HCT116 (cell line): Measurements from ENCODE around the gene CMIP. TPM values are rescaled to one million over a fixed set of nuclear protein-coding genes. Genes with fewer than 3 reads are reported as not detected.
A peak's percentile ranks its signal among the peaks of the same experiment; 100 is the strongest.

Experiments
- ATAC-seq: fragments of 200-7000 bp; cut with Tn5 transposase; 2 replicates; pipeline ENCODE4 v1.9.1; 2020; ENCODE audit warnings: mild to moderate bottlenecking, moderate library complexity
- BruUV-seq: library from RNA; stranded (reverse); fragments of 400-500 nt; replicated peaks from 2 replicates; lab custom pipeline; 2021; lab: Mats Ljungman, UMichigan
- CTCF ChIA-PET: fragments of 300-600 bp; sonication (Branson Sonifier 250); formaldehyde crosslinking; loops from one replicate; lab custom pipeline; 2021; ENCODE audit warnings: antibody characterized with exemption; lab: Charles Lee
- POLR2A ChIA-PET: fragments of 300-600, 350-600 bp; sonication (Branson Sonifier 250); formaldehyde crosslinking; loops from one replicate; lab custom pipeline; 2021; ENCODE audit warnings: antibody characterized with exemption; lab: Charles Lee
- RAD21 ChIA-PET, 2 experiments: fragments of 300-600 bp; sonication (Branson Sonifier 250); formaldehyde crosslinking; loops; one replicate each; lab custom pipeline; 2023; ENCODE audit warnings: low total read pairs in 2 of 2; ENCODE audit not compliant: uncharacterized antibody in 2 of 2, unreplicated experiment in 2 of 2, low non-redundant PET in 1 of 2; lab: Charles Lee
- DNase-seq: peaks from one replicate; pipeline ENCODE4 v3.0.0-alpha.2; 2010; ENCODE audit warnings: low read depth, low spot score
- H2AFZ ChIP-seq: fragments of 200-600 bp; shearing (Covaris generic), sonication (generic); 2 replicates; pipeline ENCODE4 v1.6.1; 2017; ENCODE audit warnings: low read depth, mixed run types, mixed read lengths, antibody characterized with exemption, low read length; ENCODE audit not compliant: poor library complexity, severe bottlenecking
- H3K27ac ChIP-seq: 2 replicates; pipeline ENCODE4 v1.5.1; 2012; ENCODE audit warnings: low read depth, low read length
- H3K27me3 ChIP-seq: fragments of 200-600 bp; sonication (generic); 2 replicates; pipeline ENCODE4 v1.6.1; 2016; ENCODE audit warnings: mixed run types, low read length, mixed read lengths; ENCODE audit not compliant: insufficient read depth
- H3K36me3 ChIP-seq, 2 experiments: fragments of 200-500 bp in 1 of 2; fragments of 200-600 bp in 1 of 2; sonication (Bioruptor generic) in 1 of 2; sonication (generic) in 1 of 2; 2 replicates each; pipeline versions ENCODE4 v1.5.1 to v1.6.1; 2014 to 2016; ENCODE audit warnings: low read length in 2 of 2, inconsistent platforms in 1 of 2, mixed read lengths in 1 of 2, mixed run types in 1 of 2; ENCODE audit not compliant: insufficient read depth in 2 of 2, control insufficient read depth in 1 of 2
- H3K4me1 ChIP-seq, 2 experiments: fragments of 200-600 bp in 1 of 2; sonication (generic) in 1 of 2; 2 replicates each; pipeline versions ENCODE4 v1.5.1 to v1.6.1; 2012 to 2017; ENCODE audit warnings: low read length in 2 of 2, inconsistent platforms in 1 of 2, mild to moderate bottlenecking in 1 of 2, mixed read lengths in 1 of 2, mixed run types in 1 of 2, moderate library complexity in 1 of 2; ENCODE audit not compliant: insufficient read depth in 2 of 2, control insufficient read depth in 1 of 2
- H3K4me2 ChIP-seq: fragments of 200-600 bp; sonication (generic); 2 replicates; pipeline ENCODE4 v1.6.1; 2017; ENCODE audit warnings: mixed run types, low read length, mixed read lengths
- H3K4me3 ChIP-seq, 2 experiments: fragments of 200-600 bp in 1 of 2; sonication (generic) in 1 of 2; replicated peaks in 1 of 2; 2 replicates each; pipeline ENCODE4 v1.5.1; 2011 to 2016; ENCODE audit warnings: low read length in 2 of 2, control low read depth in 1 of 2, low read depth in 1 of 2, mild to moderate bottlenecking in 1 of 2, mixed read lengths in 1 of 2, mixed run types in 1 of 2
- H3K79me2 ChIP-seq: fragments of 200-600 bp; sonication (generic); 2 replicates; pipeline ENCODE4 v1.6.1; 2017; ENCODE audit warnings: mild to moderate bottlenecking, mixed run types, low read length, moderate library complexity, mixed read lengths; ENCODE audit not compliant: insufficient read depth
- H3K9ac ChIP-seq: fragments of 200-600 bp; sonication (generic); 2 replicates; pipeline ENCODE4 v1.6.1; 2016; ENCODE audit warnings: low read length, mixed read lengths
- H3K9me2 ChIP-seq: fragments of 200-600 bp; sonication (generic), shearing (Covaris generic); 2 replicates; pipeline ENCODE4 v1.6.1; 2017; ENCODE audit warnings: mixed run types, mild to moderate bottlenecking, moderate library complexity; ENCODE audit not compliant: insufficient read depth
- H3K9me3 ChIP-seq, 2 experiments: fragments of 200-500 bp in 1 of 2; fragments of 200-600 bp in 1 of 2; sonication (Bioruptor generic) in 1 of 2; sonication (generic) in 1 of 2; 2 replicates each; pipeline ENCODE4 v1.6.1; 2014 to 2017; ENCODE audit warnings: low read length in 2 of 2, mixed read lengths in 2 of 2, inconsistent platforms in 1 of 2, low read depth in 1 of 2, mild to moderate bottlenecking in 1 of 2, mixed run types in 1 of 2, moderate library complexity in 1 of 2; ENCODE audit not compliant: control insufficient read depth in 1 of 2, insufficient read depth in 1 of 2
- H4K20me1 ChIP-seq: fragments of 200-600 bp; sonication (generic), shearing (Covaris generic); 2 replicates; pipeline ENCODE4 v1.6.1; 2017; ENCODE audit warnings: mixed run types, mild to moderate bottlenecking, moderate library complexity; ENCODE audit not compliant: insufficient read depth
- ATF3 ChIP-seq: IDR thresholded peaks from 2 replicates; pipeline ENCODE4 v1.6.1; 2012
- CBX3 ChIP-seq: IDR thresholded peaks from 2 replicates; pipeline ENCODE4 v1.6.1; 2012; ENCODE audit warnings: low read depth
- CTCF ChIP-seq, 3 experiments: fragments of 200-600 bp in 1 of 3; sonication (generic) in 1 of 3; IDR thresholded peaks in 2 of 3; conservative IDR thresholded peaks in 1 of 3; 2 replicates each; pipeline ENCODE4 v1.5.1; 2012 to 2017; ENCODE audit warnings: low read depth in 2 of 3, low read length in 2 of 3, antibody characterized with exemption in 1 of 3, borderline replicate concordance in 1 of 3, control low read depth in 1 of 3, mild to moderate bottlenecking in 1 of 3, mixed read lengths in 1 of 3, mixed run types in 1 of 3, moderate library complexity in 1 of 3; ENCODE audit not compliant: insufficient read depth in 1 of 3
- EGR1 ChIP-seq: IDR thresholded peaks from 2 replicates; pipeline ENCODE4 v1.6.1; 2012; ENCODE audit warnings: low read depth
- ELF1 ChIP-seq: IDR thresholded peaks from 2 replicates; pipeline ENCODE4 v1.6.1; 2012; ENCODE audit warnings: low read depth, borderline replicate concordance
- EZH2phosphoT487 ChIP-seq: fragments of 200-600 bp; IDR thresholded peaks from 2 replicates; pipeline ENCODE4 v1.6.1; 2018; ENCODE audit warnings: antibody characterized with exemption, borderline replicate concordance
- FOSL1 ChIP-seq: IDR thresholded peaks from 2 replicates; pipeline ENCODE4 v1.6.1; 2012; ENCODE audit warnings: low read depth
- JUND ChIP-seq: IDR thresholded peaks from 2 replicates; pipeline ENCODE4 v1.6.1; 2012
- POLR2A ChIP-seq: IDR thresholded peaks from 2 replicates; pipeline ENCODE4 v1.7.0; 2011; ENCODE audit warnings: borderline replicate concordance; ENCODE audit not compliant: insufficient read depth, insufficient read length; ENCODE audit errors: extremely low read depth
- RAD21 ChIP-seq: IDR thresholded peaks from 2 replicates; pipeline ENCODE4 v1.6.1; 2012; ENCODE audit warnings: low read depth, mild to moderate bottlenecking
- REST ChIP-seq: IDR thresholded peaks from 2 replicates; pipeline ENCODE4 v1.6.1; 2012; ENCODE audit warnings: low read depth
- SP1 ChIP-seq: IDR thresholded peaks from 2 replicates; pipeline ENCODE4 v1.6.1; 2012; ENCODE audit warnings: low read depth
- TCF7L2 ChIP-seq: IDR thresholded peaks from 2 replicates; pipeline ENCODE4 v1.7.0; 2011; ENCODE audit warnings: borderline replicate concordance, inconsistent platforms; ENCODE audit not compliant: insufficient read depth, insufficient read length; ENCODE audit errors: extremely low read depth
- YY1 ChIP-seq: IDR thresholded peaks from 2 replicates; pipeline ENCODE4 v1.6.1; 2011; ENCODE audit warnings: low read length, low read depth, moderate library complexity, mild to moderate bottlenecking; ENCODE audit not compliant: insufficient replicate concordance; ENCODE audit errors: extremely low read depth
- ZFX ChIP-seq: fragments of 450-650 bp; IDR thresholded peaks from 2 replicates; pipeline ENCODE4 v1.6.1; 2017
- ZNF274 ChIP-seq: fragments of 200-500 bp; sonication (Bioruptor generic); IDR thresholded peaks from 2 replicates; pipeline ENCODE4 v1.6.1; 2014; ENCODE audit warnings: mild to moderate bottlenecking, low read depth, low read length, inconsistent platforms
- intact Hi-C: fragments of 100-400 bp; cut with micrococcal nuclease; formaldehyde crosslinking; loops from 2 replicates; pipeline ENCODE4 v1.10.0; 2022
- total RNA-seq: library from RNA; stranded (reverse); gene quantifications from one replicate; pipeline ENCODE4 v1.2.1, GENCODE V29; 2021; ENCODE audit not compliant: unreplicated experiment
- TF ChIP-seq, protein P1 (sequence below): IDR thresholded peaks from 2 replicates; pipeline ENCODE4 v1.6.1; 2011; ENCODE audit warnings: mild to moderate bottlenecking, low read length, moderate library complexity; ENCODE audit not compliant: insufficient replicate concordance; ENCODE audit errors: extremely low read depth

CMIP gene
- total RNA-seq, 1 experiment from 2014 or later = 64.6 TPM

GRCh38 chr16:81526199-81526598, 81.6 kb downstream of the CMIP start:
- Histone ChIP-seq H3K4me1 (peaks cover 62 to 95% of the 10 kb centered on the region in 2 experiments), H3K9ac (peak overlapping the region; percentile 30), H3K79me2 (peaks cover 96% of the 10 kb centered on the region), H3K9me2 (no peaks in the 10 kb centered on the region), H4K20me1 (no peaks in the 10 kb centered on the region; the same call in 1 of the 2 replicates), H3K36me3 (no peaks in the 10 kb centered on the region), H3K4me3 (no peak overlapping the region), H3K27me3 (no peaks in the 10 kb centered on the region), H3K9me3 (no peaks in the 10 kb centered on the region), H2AFZ (no peak overlapping the region), H3K27ac (no peak overlapping the region), H3K4me2 (peak overlapping the region; percentile 45; the same call in 1 of the 2 replicates)
- DNase-seq = no peak
- RAD21 ChIA-PET = no interaction called here
- BruUV-seq = no TSS peak
- TF ChIP-seq ZNF274 (no peak), JUND (no peak), RAD21 (no peak), FOSL1 (no peak), CTCF (IDR thresholded peaks at IDR 0.05 in 2 of 3, conservative IDR thresholded peaks at IDR 0.05 in 1 of 3; ENCODE audit: borderline replicate concordance in 1 of 3, insufficient read depth in 1 of 3, low read depth in 2 of 3, low read length in 2 of 3) (no peak), YY1 (no peak), CBX3 (no peak), ELF1 (no peak), POLR2A (no peak), EGR1 (no peak), EZH2phosphoT487 (no peak), SP1 (no peak), ZFX (no peak), ATF3 (no peak), REST (no peak), TCF7L2 (no peak)
- TF ChIP-seq, protein P1, sequence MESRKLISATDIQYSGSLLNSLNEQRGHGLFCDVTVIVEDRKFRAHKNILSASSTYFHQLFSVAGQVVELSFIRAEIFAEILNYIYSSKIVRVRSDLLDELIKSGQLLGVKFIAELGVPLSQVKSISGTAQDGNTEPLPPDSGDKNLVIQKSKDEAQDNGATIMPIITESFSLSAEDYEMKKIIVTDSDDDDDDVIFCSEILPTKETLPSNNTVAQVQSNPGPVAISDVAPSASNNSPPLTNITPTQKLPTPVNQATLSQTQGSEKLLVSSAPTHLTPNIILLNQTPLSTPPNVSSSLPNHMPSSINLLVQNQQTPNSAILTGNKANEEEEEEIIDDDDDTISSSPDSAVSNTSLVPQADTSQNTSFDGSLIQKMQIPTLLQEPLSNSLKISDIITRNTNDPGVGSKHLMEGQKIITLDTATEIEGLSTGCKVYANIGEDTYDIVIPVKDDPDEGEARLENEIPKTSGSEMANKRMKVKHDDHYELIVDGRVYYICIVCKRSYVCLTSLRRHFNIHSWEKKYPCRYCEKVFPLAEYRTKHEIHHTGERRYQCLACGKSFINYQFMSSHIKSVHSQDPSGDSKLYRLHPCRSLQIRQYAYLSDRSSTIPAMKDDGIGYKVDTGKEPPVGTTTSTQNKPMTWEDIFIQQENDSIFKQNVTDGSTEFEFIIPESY = no peak
- POLR2A ChIA-PET = no interaction called here
- CTCF ChIA-PET = no interaction called here
- intact Hi-C loops = no loop called here
- ATAC-seq = no peak
